ENCODE results near the gene MAD1L1. TPM values are rescaled to one million over a fixed set of nuclear protein-coding genes. Genes with fewer than 3 reads are reported as not detected.

Gene MAD1L1
- total RNA-seq, 2 experiments from 2014 or later = 58.3 to 65.3 TPM

- no peaks in the 10 kb centered on the region for H3K9me3 ChIP-seq (ENCODE audit: low read length)
- no peaks in the 10 kb centered on the region for H3K36me3 ChIP-seq (ENCODE audit: insufficient read depth, low read length)
- no TSS peak for BruUV-seq (replicated peaks)
- no peaks in the 10 kb centered on the region for H3K9me2 ChIP-seq (ENCODE audit: insufficient read depth, low read length)
- POLR2A ChIA-PET = no interaction called here
- H3K4me1 ChIP-seq (ENCODE audit: insufficient read depth, low read length, poor library complexity, severe bottlenecking) = no peaks in the 10 kb centered on the region
- H3K4me3 ChIP-seq (ENCODE audit: low read depth, low read length, poor library complexity, severe bottlenecking) = no peak overlapping the region
- no peak overlapping the region for H3K27ac ChIP-seq (ENCODE audit: low read depth, low read length, poor library complexity, severe bottlenecking)
- H2AFZ ChIP-seq (ENCODE audit: low read length) = no peak overlapping the region
- CTCF ChIA-PET (ENCODE audit: unreplicated experiment) = no interaction called here
- intact Hi-C loops (cut with micrococcal nuclease; ENCODE audit: unreplicated experiment) = no loop called here
- H3K79me2 ChIP-seq (ENCODE audit: insufficient read depth, low read depth, low read length) = no peaks in the 10 kb centered on the region
- no peak overlapping the region for H3K4me2 ChIP-seq (ENCODE audit: low read length)
- peaks cover 3% of the 10 kb centered on the region; the same call in 1 of the 2 replicates for H4K20me1 ChIP-seq (ENCODE audit: insufficient read depth, low read length)
- TF ChIP-seq CTCF (conservative IDR thresholded peaks at IDR 0.05; ENCODE audit: low read length) (no peak), EZH2phosphoT487 (IDR thresholded peaks at IDR 0.05; ENCODE audit: borderline replicate concordance, low read depth, low read length) (no peak)
- DNase-seq (ENCODE audit: low spot score) = no peak
Observed at GRCh38 chr7:2092279-2092678, 140.5 kb downstream of the MAD1L1 start.

- H3K9me2 ChIP-seq (ENCODE audit: insufficient read depth, low read length) = no peaks in the 10 kb centered on the region
- no peaks in the 10 kb centered on the region for H3K36me3 ChIP-seq (ENCODE audit: insufficient read depth, low read length)
- H3K9me3 ChIP-seq (ENCODE audit: low read length) = no peaks in the 10 kb centered on the region
- intact Hi-C loops (cut with micrococcal nuclease; ENCODE audit: unreplicated experiment) = no loop called here
- POLR2A ChIA-PET = no interaction called here
- no peak overlapping the region for H3K4me2 ChIP-seq (ENCODE audit: low read length)
- H2AFZ ChIP-seq (ENCODE audit: low read length) = no peak overlapping the region
- DNase-seq (ENCODE audit: low spot score) = no peak
- peaks cover 3% of the 10 kb centered on the region; the same call in 1 of the 2 replicates for H4K20me1 ChIP-seq (ENCODE audit: insufficient read depth, low read length)
- no peak overlapping the region for H3K4me3 ChIP-seq (ENCODE audit: low read depth, low read length, poor library complexity, severe bottlenecking)
- no peak for TF ChIP-seq CTCF (conservative IDR thresholded peaks at IDR 0.05; ENCODE audit: low read length)
- TF ChIP-seq EZH2phosphoT487 (IDR thresholded peaks at IDR 0.05; ENCODE audit: borderline replicate concordance, low read depth, low read length) = no peak
- H3K4me1 ChIP-seq (ENCODE audit: insufficient read depth, low read length, poor library complexity, severe bottlenecking) = no peaks in the 10 kb centered on the region
- no TSS peak for BruUV-seq (replicated peaks)
- CTCF ChIA-PET (ENCODE audit: unreplicated experiment) = interaction anchor here (0.7 kb wide), 1 partner anchor 14 kb away, joined by 3 read pairs; no protein-coding TSS in a partner anchor
- no peak overlapping the region for H3K27ac ChIP-seq (ENCODE audit: low read depth, low read length, poor library complexity, severe bottlenecking)
- H3K79me2 ChIP-seq (ENCODE audit: insufficient read depth, low read depth, low read length) = no peaks in the 10 kb centered on the region
Observed at GRCh38 chr7:2090526-2091520, 141.9 kb downstream of the MAD1L1 start.

GRCh38 chr7:2088801-2089200, 143.9 kb downstream of the MAD1L1 start:
- ChIA-PET CTCF (ENCODE audit: unreplicated experiment) (no interaction called here), POLR2A (no interaction called here)
- H2AFZ ChIP-seq (ENCODE audit: low read length) = no peak overlapping the region
- no peak for DNase-seq (ENCODE audit: low spot score)
- H3K79me2 ChIP-seq (ENCODE audit: insufficient read depth, low read depth, low read length) = no peaks in the 10 kb centered on the region
- 0 out of 2 replicates have a peak, but pooled peaks cover 1% of the 10 kb centered on the region for H3K36me3 ChIP-seq (ENCODE audit: insufficient read depth, low read length)
- H3K4me1 ChIP-seq (ENCODE audit: insufficient read depth, low read length, poor library complexity, severe bottlenecking) = no peaks in the 10 kb centered on the region
- no peak overlapping the region for H3K4me2 ChIP-seq (ENCODE audit: low read length)
- no peak overlapping the region for H3K27ac ChIP-seq (ENCODE audit: low read depth, low read length, poor library complexity, severe bottlenecking)
- no TSS peak for BruUV-seq (replicated peaks)
- H3K9me2 ChIP-seq (ENCODE audit: insufficient read depth, low read length) = no peaks in the 10 kb centered on the region
- peaks cover 3% of the 10 kb centered on the region; the same call in 1 of the 2 replicates for H4K20me1 ChIP-seq (ENCODE audit: insufficient read depth, low read length)
- no peaks in the 10 kb centered on the region for H3K9me3 ChIP-seq (ENCODE audit: low read length)
- TF ChIP-seq CTCF (conservative IDR thresholded peaks at IDR 0.05; ENCODE audit: low read length) = no peak
- no peak for TF ChIP-seq EZH2phosphoT487 (IDR thresholded peaks at IDR 0.05; ENCODE audit: borderline replicate concordance, low read depth, low read length)
- no peak overlapping the region for H3K4me3 ChIP-seq (ENCODE audit: low read depth, low read length, poor library complexity, severe bottlenecking)
- intact Hi-C loops (cut with micrococcal nuclease; ENCODE audit: unreplicated experiment) = no loop called here

Data from OCI-LY7 (cell line).